DMS153 treated with DMSO at 0.1 percent for 48 hours (cell line): ENCODE data around the gene ZKSCAN8.

Source experiments
- DNase-seq: peaks from one replicate; lab custom pipeline; 2025; ENCODE audit not compliant: unreplicated experiment; lab: John Stamatoyannopoulos, UW

Gene ZKSCAN8

DNA sequence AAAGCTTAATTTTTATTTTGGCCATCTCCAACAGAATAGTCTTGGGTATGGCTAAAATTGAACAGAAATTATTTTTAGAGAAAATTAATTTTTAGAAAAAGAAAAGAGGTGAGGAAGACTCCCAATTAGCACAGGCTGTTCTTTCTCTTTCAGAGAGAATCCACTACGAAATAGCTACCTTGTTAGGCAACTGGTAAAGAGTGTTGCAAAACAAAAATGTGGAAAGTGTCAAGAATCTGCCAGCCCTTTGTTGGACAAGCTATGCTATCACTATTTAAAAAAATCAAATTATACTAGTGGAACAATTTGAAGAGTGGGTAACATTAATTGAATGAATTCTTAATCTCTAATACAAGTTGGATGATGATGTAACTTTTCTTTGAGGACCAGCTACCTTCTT lies 64.2 kb downstream of the ZKSCAN8 start:
- DNase-seq: no peak

DNA sequence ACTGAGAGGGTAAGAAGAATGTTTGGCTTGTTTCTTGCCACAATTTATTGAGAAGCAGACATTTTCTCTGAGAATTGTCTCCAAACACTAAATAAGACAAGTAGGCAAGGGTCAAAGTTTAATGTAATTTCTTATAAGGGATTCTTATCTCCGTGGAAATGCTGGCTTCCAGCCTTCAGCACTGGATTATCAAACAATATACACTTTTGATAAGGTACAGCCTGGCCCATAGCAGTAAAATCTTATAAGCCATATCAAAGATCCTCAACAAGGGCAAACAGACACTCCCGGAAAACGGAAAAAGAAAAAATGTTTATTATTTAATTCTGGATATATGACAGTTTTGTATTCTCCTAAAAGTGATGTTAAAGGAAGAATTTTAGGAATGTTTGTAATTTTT lies 64.8 kb downstream of the ZKSCAN8 start:
- no peak for DNase-seq

GRCh38 chr6:28206928-28207509 lies 65.3 kb downstream of the ZKSCAN8 start:
- no peak for DNase-seq

GRCh38 chr6:28207510-28208110 lies 65.9 kb downstream of the ZKSCAN8 start:
- no peak for DNase-seq

GRCh38 chr6:28208111-28208659 lies 66.5 kb downstream of the ZKSCAN8 start:
- DNase-seq: no peak
